ENCODE results near the gene STAC2.
"Not testable (repeated sequence)": the region's sequence is repeated elsewhere in the genome, so short reads cannot be mapped to it uniquely, and the experiment has no call there.

The STAC2 gene

DNA sequence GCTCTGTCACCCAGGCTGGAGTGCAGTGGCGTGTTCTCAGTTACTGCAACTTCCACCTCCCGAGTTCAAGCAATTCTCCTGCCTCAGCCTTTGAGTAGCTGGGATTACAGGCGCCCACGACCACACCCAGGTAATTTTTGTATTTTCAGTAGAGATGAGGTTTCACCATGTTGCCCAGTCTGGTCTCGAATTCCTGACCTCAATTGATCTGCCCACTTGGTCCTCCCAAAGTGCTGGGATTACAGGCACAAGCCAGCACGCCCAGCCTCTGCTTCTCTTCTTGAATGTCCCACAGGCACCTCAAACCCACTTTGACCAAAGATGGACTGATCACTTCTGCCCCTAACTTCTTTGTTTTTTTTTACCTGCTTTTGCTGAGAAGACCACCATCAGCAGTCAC, 55.2 kb downstream of the STAC2 start:
- TF ChIP-seq, protein P1, sequence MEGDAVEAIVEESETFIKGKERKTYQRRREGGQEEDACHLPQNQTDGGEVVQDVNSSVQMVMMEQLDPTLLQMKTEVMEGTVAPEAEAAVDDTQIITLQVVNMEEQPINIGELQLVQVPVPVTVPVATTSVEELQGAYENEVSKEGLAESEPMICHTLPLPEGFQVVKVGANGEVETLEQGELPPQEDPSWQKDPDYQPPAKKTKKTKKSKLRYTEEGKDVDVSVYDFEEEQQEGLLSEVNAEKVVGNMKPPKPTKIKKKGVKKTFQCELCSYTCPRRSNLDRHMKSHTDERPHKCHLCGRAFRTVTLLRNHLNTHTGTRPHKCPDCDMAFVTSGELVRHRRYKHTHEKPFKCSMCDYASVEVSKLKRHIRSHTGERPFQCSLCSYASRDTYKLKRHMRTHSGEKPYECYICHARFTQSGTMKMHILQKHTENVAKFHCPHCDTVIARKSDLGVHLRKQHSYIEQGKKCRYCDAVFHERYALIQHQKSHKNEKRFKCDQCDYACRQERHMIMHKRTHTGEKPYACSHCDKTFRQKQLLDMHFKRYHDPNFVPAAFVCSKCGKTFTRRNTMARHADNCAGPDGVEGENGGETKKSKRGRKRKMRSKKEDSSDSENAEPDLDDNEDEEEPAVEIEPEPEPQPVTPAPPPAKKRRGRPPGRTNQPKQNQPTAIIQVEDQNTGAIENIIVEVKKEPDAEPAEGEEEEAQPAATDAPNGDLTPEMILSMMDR (conservative IDR thresholded peaks at IDR 0.05; ENCODE audit: control insufficient read depth, insufficient read depth, low read depth, low read length), result no peak
- H3K4me3 ChIP-seq (ENCODE audit: control insufficient read depth, low read depth, low read length), result no peak overlapping the region
- no peak for DNase-seq (ENCODE audit: low read depth)

DNA sequence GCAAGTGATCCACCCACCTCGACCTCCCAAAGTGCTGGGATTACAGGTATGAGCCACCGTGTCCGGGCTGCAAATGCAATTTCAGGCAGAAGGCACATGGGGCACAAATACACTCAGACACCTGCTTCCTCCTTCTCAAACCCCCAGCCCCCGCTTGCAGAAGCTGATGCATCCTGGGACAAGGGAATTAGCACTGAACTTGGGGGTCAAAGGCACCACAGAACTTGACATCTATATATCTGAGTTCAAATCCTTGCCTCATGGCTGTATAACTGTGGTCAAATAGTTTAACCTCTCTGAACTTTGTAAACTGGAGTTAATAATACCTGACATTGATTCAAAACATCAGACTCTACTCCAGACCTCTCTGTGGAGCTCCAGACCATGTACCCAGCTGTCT, 55.6 kb downstream of the STAC2 start:
- no peak overlapping the region for H3K4me3 ChIP-seq (ENCODE audit: control insufficient read depth, low read depth, low read length)
- TF ChIP-seq, protein P1 (conservative IDR thresholded peaks at IDR 0.05; ENCODE audit: control insufficient read depth, insufficient read depth, low read depth, low read length), result no peak
- no peak for DNase-seq (ENCODE audit: low read depth)

DNA sequence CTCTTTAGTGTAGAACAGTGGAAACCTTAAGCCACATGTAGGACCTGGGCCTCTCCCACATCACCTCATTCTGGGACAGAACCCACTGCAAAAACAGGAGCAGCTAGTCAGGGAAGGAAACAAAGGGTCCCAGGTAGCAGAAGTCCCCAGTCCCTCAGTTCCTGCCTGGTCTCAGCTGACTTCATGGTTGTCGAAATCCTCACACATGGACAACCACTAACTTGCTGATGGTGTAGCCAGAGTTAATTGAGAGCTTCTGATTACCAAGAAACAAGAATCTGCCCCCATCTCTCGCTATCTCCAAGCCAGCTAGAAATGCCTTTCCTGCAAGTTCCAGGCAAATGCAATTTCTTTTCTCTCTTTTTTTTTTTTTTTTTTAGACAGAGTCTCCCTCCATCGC, 56.2 kb downstream of the STAC2 start:
- H3K4me3 ChIP-seq (ENCODE audit: control insufficient read depth, low read depth, low read length), result no peak overlapping the region
- no peak for DNase-seq (ENCODE audit: low read depth)
- TF ChIP-seq, protein P1 (conservative IDR thresholded peaks at IDR 0.05; ENCODE audit: control insufficient read depth, insufficient read depth, low read depth, low read length), result no peak

DNA sequence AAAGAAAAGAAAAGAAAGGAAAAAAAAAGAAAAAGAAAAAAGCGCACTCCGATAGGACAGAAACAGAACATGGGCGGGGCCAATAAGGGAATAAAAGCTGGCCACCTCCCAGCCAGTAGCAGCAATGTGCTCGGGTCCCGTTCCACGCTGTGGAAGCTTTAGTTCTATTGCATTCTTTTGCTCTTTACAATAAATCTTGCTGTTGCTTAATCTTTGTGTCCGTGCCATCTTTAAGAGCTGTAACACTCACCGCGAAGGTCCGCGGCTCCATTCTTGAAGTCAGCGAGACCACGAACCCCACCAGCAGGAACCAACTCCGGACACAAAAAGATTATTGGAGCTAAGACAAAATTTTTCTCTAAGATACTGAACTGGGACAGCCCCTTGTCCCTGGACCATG, 56.6 kb downstream of the STAC2 start:
- DNase-seq (ENCODE audit: low read depth), result no peak
- TF ChIP-seq, protein P1 (conservative IDR thresholded peaks at IDR 0.05; ENCODE audit: control insufficient read depth, insufficient read depth, low read depth, low read length), result no peak
- no peak overlapping the region for H3K4me3 ChIP-seq (ENCODE audit: control insufficient read depth, low read depth, low read length)

DNA sequence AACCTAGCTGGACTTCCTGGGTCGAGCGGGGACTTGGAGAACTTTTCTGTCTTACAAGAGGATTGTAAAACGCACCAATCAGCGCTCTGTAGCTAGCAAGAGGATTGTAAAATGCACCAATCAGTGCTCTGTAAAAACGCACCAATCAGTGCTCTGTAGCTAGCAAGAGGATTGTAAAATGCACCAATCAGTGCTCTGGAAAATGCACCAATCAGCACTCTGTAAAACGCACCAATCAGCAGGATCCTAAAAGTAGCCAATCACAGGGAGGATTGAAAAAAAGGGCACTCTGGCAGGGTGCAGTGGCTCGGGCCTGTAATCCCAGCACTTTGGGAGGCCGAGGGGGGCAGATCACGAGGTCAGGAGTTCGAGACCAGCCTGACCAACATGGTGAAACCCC, 57.2 kb downstream of the STAC2 start:
- H3K4me3 ChIP-seq (ENCODE audit: control insufficient read depth, low read depth, low read length); DNase-seq (ENCODE audit: low read depth): not testable (repeated sequence)

DNA sequence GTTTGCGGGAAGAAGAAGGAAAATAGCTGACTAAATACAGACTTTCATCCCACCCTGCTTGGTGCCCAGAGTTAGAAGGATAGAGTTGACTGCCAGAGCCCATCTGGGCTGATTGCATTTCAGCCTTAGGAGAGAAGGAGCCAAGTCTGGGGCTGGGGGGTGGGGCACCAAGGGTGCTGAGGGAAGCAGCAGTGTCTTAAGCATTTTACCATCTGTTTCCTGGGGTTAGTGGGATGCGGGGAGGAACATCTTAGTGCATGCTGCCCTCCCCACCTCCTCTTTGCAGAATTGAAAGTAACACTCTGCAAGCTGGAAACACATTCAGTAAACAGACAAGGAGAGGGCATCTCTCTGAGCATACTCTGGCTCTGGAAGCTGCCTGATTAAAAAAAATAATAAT, 58.3 kb downstream of the STAC2 start:
- TF ChIP-seq, protein P1 (conservative IDR thresholded peaks at IDR 0.05; ENCODE audit: control insufficient read depth, insufficient read depth, low read depth, low read length), result no peak
- H3K4me3 ChIP-seq (ENCODE audit: control insufficient read depth, low read depth, low read length), result no peak overlapping the region
- no peak for DNase-seq (ENCODE audit: low read depth)

DNA sequence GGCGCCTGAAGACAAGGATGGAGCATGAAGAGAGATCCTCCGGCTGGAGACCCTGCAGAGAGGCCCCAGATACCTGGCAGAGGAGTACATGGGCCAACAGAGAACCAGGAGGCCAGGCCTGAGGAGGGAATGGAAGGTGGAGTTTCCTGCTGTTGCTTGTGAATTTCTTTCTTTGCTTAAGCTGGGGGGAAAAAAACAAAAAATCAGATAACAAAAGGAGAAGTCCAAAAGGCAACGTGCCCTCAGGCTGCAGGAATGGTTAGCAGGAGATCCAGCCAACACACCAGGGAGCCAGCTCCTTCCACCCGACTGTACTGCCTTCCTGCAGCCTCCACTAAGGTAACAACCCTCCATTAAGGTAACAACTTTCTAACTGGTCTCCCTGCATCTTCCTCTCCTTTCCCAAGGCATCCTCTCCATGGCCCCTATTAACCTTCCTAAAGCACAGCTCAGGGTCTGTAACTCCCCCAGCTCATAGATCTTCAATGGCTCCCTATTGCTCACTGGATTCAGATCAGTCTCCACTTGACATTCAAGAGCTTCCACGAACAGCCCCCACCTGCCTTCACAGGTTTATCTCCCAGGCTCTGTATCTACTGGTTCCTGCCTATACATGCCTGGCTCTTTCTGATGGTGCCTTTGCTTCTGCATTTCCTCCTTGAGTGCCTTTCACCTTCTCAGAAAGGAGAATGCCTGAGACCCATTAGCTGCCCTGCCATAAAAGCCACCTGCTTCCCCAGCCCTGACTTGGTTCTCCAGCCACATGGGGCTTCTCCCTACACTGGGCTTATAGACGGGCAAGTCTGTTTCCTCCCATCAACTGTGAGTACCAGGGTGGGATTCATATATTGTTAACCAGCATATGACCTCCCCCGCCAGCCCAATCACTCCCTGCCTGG, 59.1 kb downstream of the STAC2 start:
- TF ChIP-seq, protein P1 (conservative IDR thresholded peaks at IDR 0.05; ENCODE audit: control insufficient read depth, insufficient read depth, low read depth, low read length), result no peak

More for the DNA sequence above, 59.1 kb downstream of the STAC2 start:
- DNase-seq (ENCODE audit: low read depth), result no peak
- no peak overlapping the region for H3K4me3 ChIP-seq (ENCODE audit: control insufficient read depth, low read depth, low read length)
